ENCODE results near the gene AKT1.
A peak's percentile ranks its signal among the peaks of the same experiment; 100 is the strongest.

The AKT1 gene

GRCh38 chr14:104798300-104799243 is 3.0 kb upstream of the AKT1 start:
- no peak for DNase-seq

- peak; percentile 29 to 47 (median 33) for DNase-seq
Observed at GRCh38 chr14:104797115-104798044, 1.8 kb upstream of the AKT1 start.

GRCh38 chr14:104796687-104797081 is 1.1 kb upstream of the AKT1 start:
- no peak for DNase-seq

GRCh38 chr14:104795781-104796686 is 486 bp upstream of the AKT1 start:
- peak; percentile 53 to 91 (median 76) for DNase-seq

- DNase-seq, result peak; percentile 32 to 47 (median 47)
Observed at GRCh38 chr14:104794631-104794992, 936 bp downstream of the AKT1 start.

GRCh38 chr14:104794099-104794498 is 1.4 kb downstream of the AKT1 start:
- peak; percentile 65 to 75 (median 66) for DNase-seq

GRCh38 chr14:104793703-104793959 is 1.9 kb downstream of the AKT1 start:
- DNase-seq, result no peak

- no peak for DNase-seq
Observed at GRCh38 chr14:104792945-104793702, 2.4 kb downstream of the AKT1 start.

- DNase-seq, result no peak
Observed at GRCh38 chr14:104792101-104792884, 3.3 kb downstream of the AKT1 start.

GRCh38 chr14:104791425-104791824 is 4.1 kb downstream of the AKT1 start:
- no peak for DNase-seq

GRCh38 chr14:104789752-104790743 is 5.5 kb downstream of the AKT1 start:
- DNase-seq, result no peak

GRCh38 chr14:104788873-104789663 is 6.5 kb downstream of the AKT1 start:
- DNase-seq, result peak in 2 of 3 donors; percentile 26 to 46

GRCh38 chr14:104788161-104788818 is 7.3 kb downstream of the AKT1 start:
- DNase-seq, result no peak

GRCh38 chr14:104787736-104788135 is 7.8 kb downstream of the AKT1 start:
- peak; percentile 78 to 81 (median 78) for DNase-seq

GRCh38 chr14:104786726-104787675 is 8.5 kb downstream of the AKT1 start:
- no peak for DNase-seq

- DNase-seq, result peak; percentile 44 to 66 (median 55)
Observed at GRCh38 chr14:104786091-104786586, 9.4 kb downstream of the AKT1 start.

- no peak for DNase-seq
Observed at GRCh38 chr14:104785708-104786080, 9.9 kb downstream of the AKT1 start.
